ENCODE results near the gene HDAC4.

GRCh38 chr2:239326831-239327535 lies 73.8 kb downstream of the HDAC4 start:
- TF ChIP-seq POLR2A (IDR thresholded peaks at IDR 0.05; ENCODE audit: low read length) (no peak), EHF (CRISPR knock-in tag; IDR thresholded peaks at IDR 0.05) (no peak), ELK1 (IDR thresholded peaks at IDR 0.05; ENCODE audit: low read depth, low read length) (no peak)

All from A549 (cell line).